GM21526 (cell line): Measurements from ENCODE around the gene KLC3.
"Not testable (repeated sequence)": the region's sequence is repeated elsewhere in the genome, so short reads cannot be mapped to it uniquely, and the experiment has no call there.

Experiments
- ATAC-seq: cut with Tn5 transposase; IDR thresholded peaks from one replicate; pipeline ENCODE4 v1.9.1; 2021; ENCODE audit warnings: moderate library complexity; ENCODE audit not compliant: unreplicated experiment, low FRiP score

The KLC3 gene

DNA sequence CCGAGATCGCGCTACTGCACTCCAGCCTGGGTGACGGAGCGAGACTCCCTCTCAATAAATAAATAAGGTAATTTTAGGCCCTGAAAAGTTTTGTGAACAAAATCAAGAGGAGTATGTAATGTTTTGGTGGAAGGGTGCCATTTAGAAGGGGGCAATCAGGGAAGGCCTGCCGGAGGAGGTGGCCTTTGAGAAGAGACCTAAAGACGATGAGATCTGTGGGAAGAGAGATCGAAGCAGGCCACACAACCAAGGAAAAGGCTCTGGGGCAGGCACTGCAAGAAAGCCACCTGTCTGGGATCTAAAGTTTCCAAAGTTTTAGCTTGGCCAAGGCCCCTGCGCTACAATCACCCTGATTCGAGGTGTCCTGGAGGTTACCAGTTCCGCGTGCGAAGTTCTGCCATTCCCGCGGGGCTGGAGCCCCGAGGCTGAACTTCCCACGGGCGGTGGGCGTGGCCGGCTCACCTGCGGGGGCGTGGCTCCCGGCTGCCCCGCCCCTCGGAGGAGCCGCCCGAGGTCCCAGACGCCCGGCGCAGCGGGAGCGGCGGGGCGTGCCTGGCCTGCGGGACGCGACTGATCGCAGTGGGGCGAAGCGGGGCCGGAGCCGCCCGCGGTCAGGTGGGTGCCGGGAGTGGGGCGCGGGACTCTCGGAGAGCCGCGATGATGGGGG lies at the start of gene KLC3:
KLC3 (plus strand) TSS at position 519 of the 667 bp plus-strand sequence. CDS start 4,792 bp downstream, outside the sequence.
- no peak for ATAC-seq

DNA sequence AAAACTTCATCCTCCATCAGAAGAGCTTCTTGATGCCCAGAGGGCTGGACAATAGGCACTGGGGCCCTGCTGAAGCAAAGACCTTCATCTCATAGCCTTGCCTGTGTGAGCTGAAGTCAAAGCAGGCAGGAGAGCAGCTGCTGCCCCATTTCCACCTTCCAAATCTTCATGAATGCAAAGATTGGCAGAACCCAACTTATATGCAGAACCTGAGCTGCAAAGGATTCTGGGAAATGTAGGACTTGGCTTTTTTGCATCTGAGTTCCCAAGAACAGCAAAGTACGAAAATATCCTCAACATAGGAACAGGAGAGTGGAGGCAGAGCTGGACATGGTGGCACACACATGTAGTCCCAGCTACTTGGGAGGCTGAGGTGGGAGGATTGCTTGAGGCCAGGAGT lies 48.7 kb upstream of the KLC3 start:
- no peak for ATAC-seq

DNA sequence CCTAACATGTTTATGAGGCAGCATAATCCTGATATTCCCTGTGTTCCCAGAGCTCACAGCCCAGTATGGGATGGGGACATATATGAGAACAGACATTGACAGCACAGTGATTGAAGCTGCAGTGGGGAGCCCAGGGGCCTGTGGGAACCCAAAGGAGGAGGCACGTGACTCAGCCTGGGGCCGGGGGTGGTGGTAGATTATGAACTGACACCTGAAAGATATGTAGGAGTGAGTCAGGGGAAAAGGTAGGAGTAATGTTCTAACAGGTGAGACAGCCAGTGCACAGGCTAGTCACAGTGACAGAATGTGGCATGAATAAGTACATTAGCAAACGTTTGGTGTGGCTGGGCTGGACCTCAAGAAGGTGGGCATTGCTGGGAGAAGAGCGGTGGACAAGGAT lies 46.9 kb upstream of the KLC3 start:
- no peak for ATAC-seq

GRCh38 chr19:45294291-45295029 lies 46.1 kb upstream of the KLC3 start:
- ATAC-seq: no peak

- no peak for ATAC-seq
These were observed 44.7 kb upstream of the KLC3 start for GRCh38 chr19:45295873-45296272.

- no peak for ATAC-seq
These were observed 44.2 kb upstream of the KLC3 start for GRCh38 chr19:45296355-45296754.

- no peak for ATAC-seq
These were observed 42.9 kb upstream of the KLC3 start for GRCh38 chr19:45297674-45298073.

GRCh38 chr19:45298264-45298663 lies 42.3 kb upstream of the KLC3 start:
- ATAC-seq: no peak

DNA sequence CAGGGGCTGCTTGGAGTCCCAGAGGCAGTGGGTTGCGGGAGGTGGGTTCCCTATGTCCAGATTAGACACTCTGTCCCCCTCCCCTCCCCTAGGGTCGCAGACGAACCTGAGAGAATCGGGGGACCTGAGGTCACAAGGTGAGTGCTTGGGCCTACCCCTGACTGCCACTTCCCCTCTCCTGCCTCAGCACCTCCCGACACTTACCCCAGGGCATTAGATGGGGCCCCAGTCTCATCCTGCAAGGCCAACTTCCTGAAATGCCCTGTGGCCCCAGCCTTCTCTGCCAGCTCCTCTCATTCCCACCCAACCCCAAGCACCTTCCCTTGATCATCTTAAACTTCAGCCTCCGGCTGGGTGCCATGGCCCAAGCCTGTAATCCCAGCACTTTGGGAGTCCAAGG lies 40.8 kb upstream of the KLC3 start:
- no peak for ATAC-seq

DNA sequence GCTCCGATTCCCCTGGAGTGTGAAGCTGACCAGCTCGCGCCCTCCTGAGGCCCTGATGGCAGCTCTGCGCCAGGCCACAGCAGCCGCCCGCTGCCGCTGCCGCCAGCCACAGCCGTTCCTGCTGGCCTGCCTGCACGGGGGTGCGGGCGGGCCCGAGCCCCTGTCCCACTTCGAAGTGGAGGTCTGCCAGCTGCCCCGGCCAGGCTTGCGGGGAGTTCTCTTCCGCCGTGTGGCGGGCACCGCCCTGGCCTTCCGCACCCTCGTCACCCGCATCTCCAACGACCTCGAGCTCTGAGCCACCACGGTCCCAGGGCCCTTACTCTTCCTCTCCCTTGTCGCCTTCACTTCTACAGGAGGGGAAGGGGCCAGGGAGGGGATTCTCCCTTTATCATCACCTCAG lies 38.1 kb upstream of the KLC3 start:
- ATAC-seq: no peak

- no peak for ATAC-seq
These were observed 37.1 kb upstream of the KLC3 start for GRCh38 chr19:45303269-45304060.

GRCh38 chr19:45304141-45304926 lies 36.2 kb upstream of the KLC3 start:
- ATAC-seq: no peak

DNA sequence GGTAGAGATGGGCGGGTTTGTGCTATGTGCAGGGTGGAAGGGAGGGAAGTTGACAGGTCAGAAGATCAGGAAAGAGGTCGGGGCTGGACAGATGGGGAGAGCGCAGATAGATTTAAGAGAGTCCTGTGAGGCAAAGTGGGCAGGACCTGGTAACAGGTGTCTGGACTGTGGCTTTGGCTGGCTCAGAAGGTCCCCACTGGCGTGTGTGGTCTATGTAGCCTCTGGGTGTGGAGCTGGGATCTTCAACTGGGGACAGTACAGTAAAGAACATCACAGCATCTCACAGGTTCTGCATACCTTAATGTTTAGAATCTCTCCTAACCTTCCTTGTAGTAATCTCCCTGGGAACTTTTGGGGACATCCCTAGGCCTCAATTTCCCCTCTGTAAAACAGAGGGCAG lies 35.5 kb upstream of the KLC3 start:
- no peak for ATAC-seq

- ATAC-seq: no peak
These were observed 35.1 kb upstream of the KLC3 start for GRCh38 chr19:45305421-45305820.

DNA sequence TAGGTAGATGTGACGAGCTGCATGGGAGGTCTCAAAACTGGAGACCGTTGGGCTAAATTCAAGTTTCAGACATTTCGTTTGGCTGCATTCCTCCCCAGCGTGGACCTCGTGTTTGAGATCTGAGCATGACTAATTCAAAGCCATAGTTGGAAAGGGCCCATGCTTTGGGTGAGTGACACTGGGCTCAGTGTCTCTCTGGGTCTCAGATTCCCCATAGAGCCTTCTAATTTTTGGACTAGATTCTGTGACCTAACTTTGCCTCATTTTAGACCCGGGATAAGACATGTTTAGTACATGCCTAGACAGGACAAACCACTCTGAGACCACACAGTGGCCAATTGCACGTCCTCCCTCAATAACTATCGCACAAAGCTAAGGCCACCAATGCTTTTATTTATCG lies 34.5 kb upstream of the KLC3 start:
- ATAC-seq: no peak

GRCh38 chr19:45306518-45307027 lies 34.0 kb upstream of the KLC3 start:
- ATAC-seq: no peak

GRCh38 chr19:45307361-45307760 lies 33.2 kb upstream of the KLC3 start:
- no peak for ATAC-seq

- not testable (repeated sequence) for ATAC-seq
These were observed 31.2 kb upstream of the KLC3 start for GRCh38 chr19:45309322-45309721.

DNA sequence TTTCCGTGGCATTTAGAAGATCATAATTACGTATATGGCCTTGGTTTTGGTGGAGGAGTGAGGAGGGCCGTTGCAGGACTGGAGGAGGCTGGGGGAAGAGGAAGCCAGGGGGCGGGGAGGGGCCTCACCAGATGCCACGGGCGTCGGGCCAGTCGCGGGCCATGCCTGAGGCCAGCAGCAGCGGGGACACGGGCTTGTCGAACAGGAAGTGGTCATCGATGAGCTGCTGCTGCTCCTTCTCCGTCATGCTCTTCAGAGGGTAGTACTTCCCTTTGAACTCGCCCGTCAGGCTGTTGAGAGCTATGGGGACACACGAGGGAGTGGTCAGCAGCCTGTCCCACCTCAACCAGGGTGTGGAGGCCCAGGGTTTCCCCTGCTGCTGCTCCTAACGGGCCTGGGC lies 28.9 kb upstream of the KLC3 start:
- ATAC-seq: no peak

DNA sequence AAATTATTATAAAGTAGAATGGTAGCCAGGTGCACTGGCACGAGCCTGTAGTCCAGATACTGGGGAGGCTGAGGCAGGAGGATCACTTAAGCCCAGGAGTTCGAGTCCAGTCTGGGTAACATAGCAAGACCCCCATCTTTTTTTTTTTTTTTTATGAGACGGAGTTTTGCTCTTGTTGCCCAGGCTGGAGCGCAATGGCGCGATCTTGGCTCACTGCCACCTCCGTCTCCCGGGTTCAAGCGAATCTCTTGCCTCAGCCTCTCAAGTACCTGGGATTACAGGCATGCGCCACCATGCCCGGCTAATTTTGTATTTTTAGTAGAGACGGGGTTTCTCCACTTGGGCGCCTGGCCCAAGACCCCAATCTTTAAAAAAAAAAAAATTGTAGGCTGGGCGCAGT lies 28.3 kb upstream of the KLC3 start:
- not testable (repeated sequence) for ATAC-seq
